LNCAP (cell line): Measurements from ENCODE around the gene CAMKMT.

ENCODE experiments used
- CTCF ChIP-seq: fragments of 450-650 bp; IDR thresholded peaks from 2 replicates; pipeline ENCODE4 v1.5.1; 2017; ENCODE audit warnings: mild to moderate bottlenecking

The CAMKMT gene

GRCh38 chr2:44649381-44649780 is 287.6 kb downstream of the CAMKMT start:
- no peak for TF ChIP-seq CTCF

GRCh38 chr2:44650796-44651195 is 289.0 kb downstream of the CAMKMT start:
- TF ChIP-seq CTCF = no peak

GRCh38 chr2:44651974-44652373 is 290.2 kb downstream of the CAMKMT start:
- TF ChIP-seq CTCF = no peak

- TF ChIP-seq CTCF = no peak
These were observed 291.0 kb downstream of the CAMKMT start for GRCh38 chr2:44652701-44653100.

GRCh38 chr2:44655401-44655864 is 293.7 kb downstream of the CAMKMT start:
- no peak for TF ChIP-seq CTCF

- TF ChIP-seq CTCF = no peak
These were observed 294.7 kb downstream of the CAMKMT start for GRCh38 chr2:44656460-44656859.

GRCh38 chr2:44663471-44664073 is 301.8 kb downstream of the CAMKMT start:
- no peak for TF ChIP-seq CTCF

GRCh38 chr2:44668336-44668735 is 306.6 kb downstream of the CAMKMT start:
- peak; percentile 19; the same call in 1 of the 2 replicates for TF ChIP-seq CTCF
